ENCODE results near the gene CALML5. TPM values are rescaled to one million over a fixed set of nuclear protein-coding genes. Genes with fewer than 3 reads are reported as not detected.

Gene CALML5
- total RNA-seq, 1 donor from 2014 or later: not detected

GRCh38 chr10:5506751-5507648, 7.6 kb upstream of the CALML5 start:
- intact Hi-C loops (cut with DNase I): no loop called here
- DNase-seq (ENCODE audit: low spot score) (peak; percentile 42), ATAC-seq (no peak)

- peak; percentile 13 for DNase-seq (ENCODE audit: low spot score)
- intact Hi-C loops (cut with DNase I): no loop called here
- no peak for ATAC-seq
Measured at GRCh38 chr10:5506246-5506645, 6.9 kb upstream of the CALML5 start.

GRCh38 chr10:5504146-5505072, 5.0 kb upstream of the CALML5 start:
- DNase-seq (ENCODE audit: low spot score) (peak; percentile 42), ATAC-seq (no peak)

GRCh38 chr10:5503477-5503835, 4.1 kb upstream of the CALML5 start:
- intact Hi-C loops (cut with DNase I): no loop called here
- no peak for ATAC-seq
- DNase-seq (ENCODE audit: low spot score): peak; percentile 21

More at GRCh38 chr10:5504146-5505072, 5.0 kb upstream of the CALML5 start:
- intact Hi-C loops (cut with DNase I): no loop called here

- no peak for ATAC-seq
- DNase-seq (ENCODE audit: low spot score): peak; percentile 39
- intact Hi-C loops (cut with DNase I): no loop called here
Measured at GRCh38 chr10:5502571-5503476, 3.5 kb upstream of the CALML5 start.

GRCh38 chr10:5502061-5502521, 2.7 kb upstream of the CALML5 start:
- ATAC-seq (no peak), DNase-seq (ENCODE audit: low spot score) (no peak)
- intact Hi-C loops (cut with DNase I): no loop called here

- no peak for ATAC-seq
- peak; percentile 26 for DNase-seq (ENCODE audit: low spot score)
- intact Hi-C loops (cut with DNase I): no loop called here
Measured at GRCh38 chr10:5500910-5501309, 1.5 kb upstream of the CALML5 start.

- no peak for ATAC-seq
- intact Hi-C loops (cut with DNase I): no loop called here
Measured at GRCh38 chr10:5500162-5500670, 846 bp upstream of the CALML5 start.

GRCh38 chr10:5498791-5499492, 428 bp downstream of the CALML5 start:
- peak; percentile 57 for DNase-seq (ENCODE audit: low spot score)
- intact Hi-C loops (cut with DNase I): no loop called here
- no peak for ATAC-seq

More at GRCh38 chr10:5500162-5500670, 846 bp upstream of the CALML5 start:
- DNase-seq (ENCODE audit: low spot score): peak; percentile 22

- intact Hi-C loops (cut with DNase I): no loop called here
- ATAC-seq (no peak), DNase-seq (ENCODE audit: low spot score) (peak; percentile 47)
Measured at GRCh38 chr10:5497948-5498730, 1.2 kb downstream of the CALML5 start.

- ATAC-seq (no peak), DNase-seq (ENCODE audit: low spot score) (no peak)
- intact Hi-C loops (cut with DNase I): no loop called here
Measured at GRCh38 chr10:5497289-5497688, 2.1 kb downstream of the CALML5 start.

- intact Hi-C loops (cut with DNase I): no loop called here
- DNase-seq (ENCODE audit: low spot score) (peak; percentile 52), ATAC-seq (no peak)
Measured at GRCh38 chr10:5496261-5497250, 2.8 kb downstream of the CALML5 start.

GRCh38 chr10:5494611-5495010, 4.8 kb downstream of the CALML5 start:
- no peak for ATAC-seq
- DNase-seq (ENCODE audit: low spot score): peak; percentile 36
- intact Hi-C loops (cut with DNase I): no loop called here

- ATAC-seq (no peak), DNase-seq (ENCODE audit: low spot score) (no peak)
- intact Hi-C loops (cut with DNase I): no loop called here
Measured at GRCh38 chr10:5493691-5494090, 5.7 kb downstream of the CALML5 start.

GRCh38 chr10:5492929-5493576, 6.3 kb downstream of the CALML5 start:
- intact Hi-C loops (cut with DNase I): no loop called here
- DNase-seq (ENCODE audit: low spot score) (peak; percentile 26), ATAC-seq (no peak)

All from sciatic nerve (tissue), 2 donors.